Measurements from ENCODE around the gene RELN. TPM values are rescaled to one million over a fixed set of nuclear protein-coding genes. Genes with fewer than 3 reads are reported as not detected.

The RELN gene
- total RNA-seq, 1 experiment from 2014 or later = 4.3 TPM

DNA sequence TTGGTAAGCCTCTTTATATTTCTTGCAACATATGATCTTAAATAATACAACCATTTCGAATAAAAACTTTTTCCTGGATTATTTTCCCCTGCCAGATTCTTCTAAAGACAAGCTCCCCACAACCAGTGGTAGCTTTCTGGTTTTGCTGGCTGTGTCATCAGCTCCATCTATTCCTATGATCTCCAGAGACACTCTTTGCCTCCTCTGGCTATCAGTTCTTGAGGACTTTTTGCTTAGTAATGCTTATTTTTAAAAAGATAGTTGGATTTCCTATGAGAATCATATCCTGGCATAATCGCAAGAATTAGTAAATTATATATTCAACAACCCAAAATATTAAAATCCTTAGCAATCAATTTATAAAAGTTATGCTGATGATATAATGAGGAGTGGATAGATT lies 439.7 kb downstream of the RELN start:
- H3K4me3 Mint-ChIP-seq (ENCODE audit: unreplicated experiment) = no peak overlapping the region

DNA sequence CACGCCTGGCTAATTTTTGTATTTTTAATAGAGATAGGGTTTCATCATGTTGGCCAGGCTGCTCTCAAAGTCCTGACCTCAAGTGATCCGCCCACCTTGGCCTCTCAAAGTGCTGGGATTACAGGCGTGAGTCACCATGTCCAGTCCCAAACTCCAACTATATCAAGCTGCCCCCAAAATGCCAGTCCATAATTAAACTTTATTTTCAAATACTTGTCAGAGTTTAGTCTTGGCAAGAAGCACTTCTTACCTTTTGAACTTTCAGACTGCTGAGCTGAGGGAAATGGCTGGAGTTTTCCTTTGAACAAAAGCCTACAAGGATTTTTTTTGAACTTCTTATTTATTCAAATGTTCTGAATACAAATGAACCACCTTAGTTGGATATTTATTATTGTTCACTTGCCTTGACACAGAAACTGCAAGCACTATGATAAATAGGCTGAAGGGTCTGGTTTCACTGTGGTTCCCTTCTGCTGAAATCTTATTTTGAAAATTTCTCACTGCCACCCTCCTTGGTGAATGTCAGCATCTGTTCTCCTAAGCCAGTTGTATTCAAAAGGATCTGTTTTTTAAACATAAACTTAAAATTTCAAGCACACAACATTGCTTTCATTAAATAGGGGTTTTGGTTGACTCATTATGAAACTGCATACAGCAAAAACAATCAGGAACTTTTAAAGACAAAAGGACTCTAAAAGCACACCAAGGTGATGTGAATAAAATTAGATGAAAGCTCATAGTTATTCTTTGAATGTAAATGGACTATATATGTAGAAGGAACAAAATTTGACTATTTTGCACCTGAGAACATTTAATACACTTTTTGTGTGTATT lies 441.8 kb downstream of the RELN start:
- no TSS peak for BruUV-seq (replicated peaks)
- Mint-ChIP-seq H3K4me3 (ENCODE audit: unreplicated experiment) (no peak overlapping the region), H3K36me3 (ENCODE audit: insufficient read depth, unreplicated experiment) (no peaks in the 10 kb centered on the region), H3K27me3 (ENCODE audit: insufficient read depth, unreplicated experiment) (no peaks in the 10 kb centered on the region), H3K4me1 (ENCODE audit: low read depth, unreplicated experiment) (no peaks in the 10 kb centered on the region), H3K9me3 (ENCODE audit: unreplicated experiment) (no peaks in the 10 kb centered on the region), H3K27ac (ENCODE audit: unreplicated experiment) (no peak overlapping the region)
- intact Hi-C loops (cut with micrococcal nuclease; ENCODE audit: unreplicated experiment) = no loop called here
- DNase-seq = no peak
- TF ChIP-seq, protein P1, sequence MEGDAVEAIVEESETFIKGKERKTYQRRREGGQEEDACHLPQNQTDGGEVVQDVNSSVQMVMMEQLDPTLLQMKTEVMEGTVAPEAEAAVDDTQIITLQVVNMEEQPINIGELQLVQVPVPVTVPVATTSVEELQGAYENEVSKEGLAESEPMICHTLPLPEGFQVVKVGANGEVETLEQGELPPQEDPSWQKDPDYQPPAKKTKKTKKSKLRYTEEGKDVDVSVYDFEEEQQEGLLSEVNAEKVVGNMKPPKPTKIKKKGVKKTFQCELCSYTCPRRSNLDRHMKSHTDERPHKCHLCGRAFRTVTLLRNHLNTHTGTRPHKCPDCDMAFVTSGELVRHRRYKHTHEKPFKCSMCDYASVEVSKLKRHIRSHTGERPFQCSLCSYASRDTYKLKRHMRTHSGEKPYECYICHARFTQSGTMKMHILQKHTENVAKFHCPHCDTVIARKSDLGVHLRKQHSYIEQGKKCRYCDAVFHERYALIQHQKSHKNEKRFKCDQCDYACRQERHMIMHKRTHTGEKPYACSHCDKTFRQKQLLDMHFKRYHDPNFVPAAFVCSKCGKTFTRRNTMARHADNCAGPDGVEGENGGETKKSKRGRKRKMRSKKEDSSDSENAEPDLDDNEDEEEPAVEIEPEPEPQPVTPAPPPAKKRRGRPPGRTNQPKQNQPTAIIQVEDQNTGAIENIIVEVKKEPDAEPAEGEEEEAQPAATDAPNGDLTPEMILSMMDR (IDR thresholded peaks at IDR 0.05; ENCODE audit: insufficient read depth in 1 of 2, low read depth in 1 of 2, low read length in 1 of 2, severe bottlenecking in 1 of 2, unreplicated experiment in 1 of 2) = no peak
- no peaks in the 10 kb centered on the region for H3K4me1 ChIP-seq
- H3K9me3 ChIP-seq = no peaks in the 10 kb centered on the region
- ChIA-PET POLR2A (no interaction called here), CTCF (no interaction called here)
- H3K27me3 ChIP-seq (replicated peaks; ENCODE audit: control insufficient read depth, insufficient read depth, low read length) = no peaks in the 10 kb centered on the region; the same call in 1 of the 2 replicates
- no peak overlapping the region for H3K4me3 ChIP-seq (ENCODE audit: low read depth, low read length)
- H3K36me3 ChIP-seq (ENCODE audit: control insufficient read depth, insufficient read depth, low read length) = no peaks in the 10 kb centered on the region

More for the DNA sequence above, 439.7 kb downstream of the RELN start:
- no peaks in the 10 kb centered on the region for H3K9me3 Mint-ChIP-seq (ENCODE audit: unreplicated experiment)
- BruUV-seq (replicated peaks) = no TSS peak
- no peaks in the 10 kb centered on the region; the same call in 1 of the 2 replicates for H3K27me3 ChIP-seq (replicated peaks; ENCODE audit: control insufficient read depth, insufficient read depth, low read length)
- no peak overlapping the region for H3K27ac Mint-ChIP-seq (ENCODE audit: unreplicated experiment)
- intact Hi-C loops (cut with micrococcal nuclease; ENCODE audit: unreplicated experiment) = no loop called here
- H3K4me1 Mint-ChIP-seq (ENCODE audit: low read depth, unreplicated experiment) = no peaks in the 10 kb centered on the region
- H3K36me3 Mint-ChIP-seq (ENCODE audit: insufficient read depth, unreplicated experiment) = no peaks in the 10 kb centered on the region
- no peaks in the 10 kb centered on the region for H3K36me3 ChIP-seq (ENCODE audit: control insufficient read depth, insufficient read depth, low read length)
- H3K4me1 ChIP-seq = no peaks in the 10 kb centered on the region
- no peak overlapping the region for H3K4me3 ChIP-seq (ENCODE audit: low read depth, low read length)
- H3K9me3 ChIP-seq = no peaks in the 10 kb centered on the region
- no peak for DNase-seq
- ChIA-PET CTCF (no interaction called here), POLR2A (no interaction called here)
- H3K27me3 Mint-ChIP-seq (ENCODE audit: insufficient read depth, unreplicated experiment) = no peaks in the 10 kb centered on the region
- TF ChIP-seq, protein P1 (IDR thresholded peaks at IDR 0.05; ENCODE audit: insufficient read depth in 1 of 2, low read depth in 1 of 2, low read length in 1 of 2, severe bottlenecking in 1 of 2, unreplicated experiment in 1 of 2) = no peak

DNA sequence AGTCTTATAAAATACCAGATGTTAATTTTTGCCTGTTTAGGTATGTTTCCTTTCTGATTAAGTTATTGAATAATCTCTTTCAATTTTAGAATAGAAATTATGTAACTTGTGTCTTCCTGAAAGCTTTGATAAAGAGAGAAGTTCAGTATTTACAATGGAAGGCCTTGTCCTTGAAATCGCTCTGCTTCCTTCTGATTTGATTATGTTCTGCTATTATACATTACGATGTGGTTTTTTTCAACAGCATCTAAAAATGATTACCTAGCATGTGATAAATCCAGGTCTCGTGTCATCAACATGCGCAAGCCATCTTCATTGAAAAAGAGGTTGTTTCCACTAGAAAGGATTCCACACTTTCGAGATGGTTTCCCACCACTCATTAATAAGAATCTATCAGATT lies 447.0 kb downstream of the RELN start:
- Mint-ChIP-seq H3K36me3 (ENCODE audit: insufficient read depth, unreplicated experiment) (no peaks in the 10 kb centered on the region), H3K4me3 (ENCODE audit: unreplicated experiment) (no peak overlapping the region), H3K27me3 (ENCODE audit: insufficient read depth, unreplicated experiment) (no peaks in the 10 kb centered on the region), H3K4me1 (ENCODE audit: low read depth, unreplicated experiment) (no peaks in the 10 kb centered on the region), H3K9me3 (ENCODE audit: unreplicated experiment) (no peaks in the 10 kb centered on the region), H3K27ac (ENCODE audit: unreplicated experiment) (no peak overlapping the region)
- ChIA-PET CTCF (no interaction called here), POLR2A (no interaction called here)
- DNase-seq = no peak
- Histone ChIP-seq H3K4me1 (no peaks in the 10 kb centered on the region), H3K27me3 (replicated peaks; ENCODE audit: control insufficient read depth, insufficient read depth, low read length) (no peaks in the 10 kb centered on the region), H3K36me3 (ENCODE audit: control insufficient read depth, insufficient read depth, low read length) (no peaks in the 10 kb centered on the region), H3K4me3 (ENCODE audit: low read depth, low read length) (no peak overlapping the region), H3K9me3 (no peaks in the 10 kb centered on the region; the same call in 1 of the 2 replicates)
- no TSS peak for BruUV-seq (replicated peaks)
- TF ChIP-seq, protein P1 (IDR thresholded peaks at IDR 0.05; ENCODE audit: insufficient read depth in 1 of 2, low read depth in 1 of 2, low read length in 1 of 2, severe bottlenecking in 1 of 2, unreplicated experiment in 1 of 2) = no peak
- intact Hi-C loops (cut with micrococcal nuclease; ENCODE audit: unreplicated experiment) = no loop called here
